K562 (cell line): Measurements from ENCODE around the gene HMG20B. TPM values are rescaled to one million over a fixed set of nuclear protein-coding genes. Genes with fewer than 3 reads are reported as not detected.

Experiments
- ARID2 ChIP-seq: fragments of 450-650 bp; IDR thresholded peaks from 2 replicates; pipeline ENCODE4 v1.6.1; 2017; ENCODE audit warnings: antibody characterized with exemption, mild to moderate bottlenecking
- BRD9 ChIP-seq: fragments of 450-650 bp; IDR thresholded peaks from 2 replicates; pipeline ENCODE4 v1.6.1; 2018; ENCODE audit warnings: low read depth; ENCODE audit not compliant: partially characterized antibody
- CCNT2 ChIP-seq: IDR thresholded peaks from 2 replicates; pipeline ENCODE4 v1.6.1; 2011; ENCODE audit warnings: borderline replicate concordance, low read depth, mild to moderate bottlenecking, moderate library complexity, mixed read lengths, low read length; ENCODE audit not compliant: insufficient read length; ENCODE audit errors: extremely low read depth
- DLX4 ChIP-seq: fragments of 250-450 bp; sonication (Bioruptor Pico); IDR thresholded peaks from 2 replicates; pipeline ENCODE4 v1.6.1; 2021; ENCODE audit warnings: mild to moderate bottlenecking
- ELF2 ChIP-seq: fragments of 250-450 bp; sonication (Bioruptor Pico); IDR thresholded peaks from 2 replicates; pipeline ENCODE4 v1.5.0; 2021; ENCODE audit warnings: mild to moderate bottlenecking
- GATAD2B ChIP-seq: fragments of 450-650 bp; IDR thresholded peaks from 2 replicates; pipeline ENCODE4 v1.6.1; 2017; ENCODE audit warnings: mild to moderate bottlenecking, borderline replicate concordance
- GTF2A2 ChIP-seq: IDR thresholded peaks from 2 replicates; pipeline ENCODE4 v1.6.1; 2016; ENCODE audit warnings: mild to moderate bottlenecking, missing genetic modification characterization, missing compliant biosample characterization
- ILK ChIP-seq: fragments of 450-650 bp; IDR thresholded peaks from 2 replicates; pipeline ENCODE4 v1.6.1; 2016; ENCODE audit warnings: missing genetic modification characterization, low read depth, mild to moderate bottlenecking, missing compliant biosample characterization, moderate library complexity, borderline replicate concordance
- KDM2B ChIP-seq: fragments of 250-450 bp; sonication (Bioruptor Pico); IDR thresholded peaks from 2 replicates; pipeline ENCODE4 v1.8.0; 2021; ENCODE audit warnings: mild to moderate bottlenecking, moderate library complexity
- LEF1 ChIP-seq: fragments of 450-650 bp; IDR thresholded peaks from 2 replicates; pipeline ENCODE4 v1.6.1; 2016; ENCODE audit warnings: mild to moderate bottlenecking
- NELFE ChIP-seq: IDR thresholded peaks from 2 replicates; pipeline ENCODE4 v1.6.1; 2011; ENCODE audit warnings: mild to moderate bottlenecking; ENCODE audit not compliant: insufficient read depth, insufficient read length
- NFATC3 ChIP-seq: fragments of 450-650 bp; IDR thresholded peaks from 2 replicates; pipeline ENCODE4 v1.6.1; 2017; ENCODE audit warnings: mild to moderate bottlenecking
- RBM25 ChIP-seq: fragments of 200-400 bp; formaldehyde crosslinking; IDR thresholded peaks from 2 replicates; pipeline ENCODE4 v1.6.1; 2018; ENCODE audit warnings: low read length, low read depth, moderate library complexity; ENCODE audit not compliant: severe bottlenecking
- RFX7 ChIP-seq: fragments of 250-450 bp; sonication (Bioruptor Pico); IDR thresholded peaks from 2 replicates; pipeline ENCODE4 v1.5.1; 2021; ENCODE audit warnings: mild to moderate bottlenecking
- SNRNP70 ChIP-seq: fragments of 200-400 bp; formaldehyde crosslinking; optimal IDR thresholded peaks from 2 replicates; pipeline ENCODE3; 2017; ENCODE audit warnings: low read depth, low read length
- TAF9B ChIP-seq: fragments of 450-650 bp; IDR thresholded peaks from 2 replicates; pipeline ENCODE4 v1.6.1; 2018; ENCODE audit warnings: mild to moderate bottlenecking; ENCODE audit not compliant: partially characterized antibody
- TARDBP ChIP-seq: fragments of 450-650 bp; IDR thresholded peaks from 2 replicates; pipeline ENCODE4 v1.6.1; 2016
- TFAM ChIP-seq: fragments of 250-450 bp; sonication (Bioruptor Pico); conservative IDR thresholded peaks from 2 replicates; pipeline ENCODE4 v1.5.0; 2021; ENCODE audit warnings: mild to moderate bottlenecking, moderate library complexity
- ZBTB11 ChIP-seq, 3 experiments: fragments of 200-800 bp in 1 of 3; fragments of 250-450 bp in 1 of 3; fragments of 450-650 bp in 1 of 3; sonication (Bioruptor Pico) in 1 of 3; sonication (Bioruptor generic) in 1 of 3; formaldehyde crosslinking in 1 of 3; IDR thresholded peaks; 2 replicates each; pipeline versions ENCODE4 v1.6.1 to v1.8.0; 2016 to 2022; ENCODE audit warnings: mild to moderate bottlenecking in 2 of 3, missing genetic modification characterization in 2 of 3, missing compliant biosample characterization in 1 of 3, moderate library complexity in 1 of 3
- ZC3H11A ChIP-seq: IDR thresholded peaks from 2 replicates; pipeline ENCODE4 v1.6.1; 2012; ENCODE audit warnings: low read depth, low read length, improper control_type of control experiment
- ZNF253 ChIP-seq: fragments of 250-450 bp; sonication (Bioruptor Pico); conservative IDR thresholded peaks from 2 replicates; pipeline ENCODE4 v1.6.1; 2021; ENCODE audit warnings: mild to moderate bottlenecking
- ZNF830 ChIP-seq: fragments of 250-450 bp; sonication (Bioruptor Pico); IDR thresholded peaks from 2 replicates; pipeline ENCODE4 v1.5.0; 2021; ENCODE audit warnings: mild to moderate bottlenecking
- polyA plus RNA-seq, 8 experiments: library from polyadenylated mRNA; depleted of rRNA in 4 of 8; stranded (reverse) in 5 of 8; unstranded in 3 of 8; fragments of >200 nt; fragmentation: Nextera tagmentation in 2 of 8; fragmentation: Illumina TruSeq in 1 of 8; extraction: Ambion mirVana in 2 of 8; extraction: Trizol in 1 of 8; gene quantifications; 2 replicates each; pipeline versions ENCODE4 v1.2.1 to v1.2.3, GENCODE V29; 2011 to 2014; ENCODE audit warnings: inconsistent platforms in 1 of 8, missing spikeins in 1 of 8
- total RNA-seq, 7 experiments: library from RNA; depleted of rRNA in 6 of 7; stranded (reverse); fragments of >200 nt in 6 of 7; fragmentation: Illumina TruSeq in 2 of 7; extraction: Trizol in 2 of 7; gene quantifications; 2 replicates each; pipeline versions ENCODE4 v1.2.1 to v1.2.3, GENCODE V29; 2011 to 2021; ENCODE audit warnings: low replicate concordance in 1 of 7
- TF ChIP-seq, protein P1 (sequence below): sonication (generic); formaldehyde crosslinking; IDR thresholded peaks from 2 replicates; pipeline ENCODE4 v1.8.0; 2022; ENCODE audit warnings: mild to moderate bottlenecking, missing genetic modification reagents, borderline replicate concordance
- TF ChIP-seq, protein P2 (sequence below): sonication (generic); formaldehyde crosslinking; IDR thresholded peaks from 2 replicates; pipeline ENCODE4 v1.8.0; 2022; ENCODE audit warnings: mild to moderate bottlenecking, low read depth, missing genetic modification reagents

HMG20B gene
- total and polyA plus RNA-seq, 9 of the 15 experiments (the other 6 are each of a cell fraction or from before 2014, with no cell fraction given): 0.35 to 172 (median 38.6) TPM

GRCh38 chr19:3575260-3575741, 2.6 kb downstream of the HMG20B start (continued):
- TF ChIP-seq NFATC3 (no peak), DLX4 (CRISPR knock-in tag) (no peak), ZBTB11 (CRISPR knock-in tag; IDR thresholded peaks at IDR 0.05) (no peak), ZNF253 (no peak), SNRNP70 (no peak), ZC3H11A (no peak), ILK (tag) (no peak), ARID2 (no peak), GTF2A2 (no peak), CCNT2 (no peak), ZNF830 (CRISPR knock-in tag) (no peak), GATAD2B (no peak), NELFE (no peak), BRD9 (no peak), RBM25 (peak; percentile 83), ELF2 (CRISPR knock-in tag) (no peak), KDM2B (CRISPR knock-in tag) (no peak), RFX7 (no peak), TAF9B (no peak), TARDBP (no peak), TFAM (CRISPR knock-in tag) (no peak), LEF1 (no peak)
- TF ChIP-seq, protein P1, sequence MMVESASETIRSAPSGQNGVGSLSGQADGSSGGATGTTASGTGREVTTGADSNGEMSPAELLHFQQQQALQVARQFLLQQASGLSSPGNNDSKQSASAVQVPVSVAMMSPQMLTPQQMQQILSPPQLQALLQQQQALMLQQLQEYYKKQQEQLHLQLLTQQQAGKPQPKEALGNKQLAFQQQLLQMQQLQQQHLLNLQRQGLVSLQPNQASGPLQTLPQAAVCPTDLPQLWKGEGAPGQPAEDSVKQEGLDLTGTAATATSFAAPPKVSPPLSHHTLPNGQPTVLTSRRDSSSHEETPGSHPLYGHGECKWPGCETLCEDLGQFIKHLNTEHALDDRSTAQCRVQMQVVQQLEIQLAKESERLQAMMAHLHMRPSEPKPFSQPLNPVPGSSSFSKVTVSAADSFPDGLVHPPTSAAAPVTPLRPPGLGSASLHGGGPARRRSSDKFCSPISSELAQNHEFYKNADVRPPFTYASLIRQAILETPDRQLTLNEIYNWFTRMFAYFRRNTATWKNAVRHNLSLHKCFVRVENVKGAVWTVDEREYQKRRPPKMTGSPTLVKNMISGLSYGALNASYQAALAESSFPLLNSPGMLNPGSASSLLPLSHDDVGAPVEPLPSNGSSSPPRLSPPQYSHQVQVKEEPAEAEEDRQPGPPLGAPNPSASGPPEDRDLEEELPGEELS: no peak
- TF ChIP-seq, protein P2, sequence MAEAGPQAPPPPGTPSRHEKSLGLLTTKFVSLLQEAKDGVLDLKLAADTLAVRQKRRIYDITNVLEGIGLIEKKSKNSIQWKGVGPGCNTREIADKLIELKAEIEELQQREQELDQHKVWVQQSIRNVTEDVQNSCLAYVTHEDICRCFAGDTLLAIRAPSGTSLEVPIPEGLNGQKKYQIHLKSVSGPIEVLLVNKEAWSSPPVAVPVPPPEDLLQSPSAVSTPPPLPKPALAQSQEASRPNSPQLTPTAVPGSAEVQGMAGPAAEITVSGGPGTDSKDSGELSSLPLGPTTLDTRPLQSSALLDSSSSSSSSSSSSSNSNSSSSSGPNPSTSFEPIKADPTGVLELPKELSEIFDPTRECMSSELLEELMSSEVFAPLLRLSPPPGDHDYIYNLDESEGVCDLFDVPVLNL (CRISPR knock-in tag): no peak
